ENCODE data around the gene LAX1.

Gene LAX1

DNA sequence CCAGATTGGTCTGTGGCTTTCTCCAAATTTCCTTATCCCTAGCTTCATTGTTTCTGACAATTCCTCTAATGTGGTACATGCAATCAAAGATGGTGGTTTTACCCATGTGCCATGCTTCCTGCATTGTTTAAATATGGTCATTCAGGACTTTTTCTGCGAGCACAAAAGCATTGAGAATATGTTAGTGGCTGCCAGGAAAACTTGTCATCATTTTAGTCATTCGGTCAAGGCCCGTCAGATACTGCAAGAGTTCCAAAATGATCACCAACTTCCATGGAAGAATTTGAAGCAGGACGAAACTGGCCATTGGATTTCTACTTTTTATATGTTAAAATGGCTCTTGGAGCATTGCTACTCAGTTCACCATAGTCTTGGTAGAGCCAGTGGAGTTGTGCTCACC is 34.2 kb downstream of the LAX1 start:
- in situ Hi-C loops (cut with HindIII; ENCODE audit: low pct_unique_long_range_greater_than_20kb, low sequenced_read_pairs) = no loop called here
- no peak for DNase-seq (ENCODE audit: low read depth in 1 of 2, low spot score in 1 of 2)

DNA sequence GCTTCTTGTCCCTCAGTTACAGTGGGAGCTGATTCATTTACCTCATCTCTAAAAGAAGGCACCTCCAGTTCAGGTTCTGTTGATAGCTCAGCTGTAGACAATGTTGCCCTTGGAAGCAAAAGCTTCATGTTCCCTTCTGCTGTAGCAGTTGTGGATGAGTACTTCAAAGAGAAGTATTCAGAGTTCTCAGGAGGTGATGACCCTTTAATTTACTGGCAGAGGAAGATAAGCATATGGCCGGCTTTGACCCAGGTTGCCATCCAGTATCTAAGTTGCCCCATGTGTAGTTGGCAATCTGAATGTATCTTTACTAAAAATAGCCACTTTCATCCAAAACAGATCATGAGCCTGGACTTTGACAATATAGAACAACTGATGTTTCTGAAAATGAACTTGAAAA is 35.0 kb downstream of the LAX1 start:
- in situ Hi-C loops (cut with HindIII; ENCODE audit: low pct_unique_long_range_greater_than_20kb, low sequenced_read_pairs) = no loop called here
- TF ChIP-seq JUND (IDR thresholded peaks at IDR 0.05; ENCODE audit: low read depth) = no peak
- DNase-seq (ENCODE audit: low read depth in 1 of 2, low spot score in 1 of 2) = no peak

More for the DNA sequence above, 34.2 kb downstream of the LAX1 start:
- no peak for TF ChIP-seq JUND (IDR thresholded peaks at IDR 0.05; ENCODE audit: low read depth)

- TF ChIP-seq JUND (IDR thresholded peaks at IDR 0.05; ENCODE audit: low read depth) = no peak
- in situ Hi-C loops (cut with HindIII; ENCODE audit: low pct_unique_long_range_greater_than_20kb, low sequenced_read_pairs) = no loop called here
- DNase-seq (ENCODE audit: low read depth in 1 of 2, low spot score in 1 of 2) = no peak
Observed at GRCh38 chr1:203805689-203806088, 40.7 kb downstream of the LAX1 start.

- in situ Hi-C loops (cut with HindIII; ENCODE audit: low pct_unique_long_range_greater_than_20kb, low sequenced_read_pairs) = no loop called here
- no peak for TF ChIP-seq JUND (IDR thresholded peaks at IDR 0.05; ENCODE audit: low read depth)
- no peak for DNase-seq (ENCODE audit: low read depth in 1 of 2, low spot score in 1 of 2)
Observed at GRCh38 chr1:203807196-203807595, 42.2 kb downstream of the LAX1 start.

DNA sequence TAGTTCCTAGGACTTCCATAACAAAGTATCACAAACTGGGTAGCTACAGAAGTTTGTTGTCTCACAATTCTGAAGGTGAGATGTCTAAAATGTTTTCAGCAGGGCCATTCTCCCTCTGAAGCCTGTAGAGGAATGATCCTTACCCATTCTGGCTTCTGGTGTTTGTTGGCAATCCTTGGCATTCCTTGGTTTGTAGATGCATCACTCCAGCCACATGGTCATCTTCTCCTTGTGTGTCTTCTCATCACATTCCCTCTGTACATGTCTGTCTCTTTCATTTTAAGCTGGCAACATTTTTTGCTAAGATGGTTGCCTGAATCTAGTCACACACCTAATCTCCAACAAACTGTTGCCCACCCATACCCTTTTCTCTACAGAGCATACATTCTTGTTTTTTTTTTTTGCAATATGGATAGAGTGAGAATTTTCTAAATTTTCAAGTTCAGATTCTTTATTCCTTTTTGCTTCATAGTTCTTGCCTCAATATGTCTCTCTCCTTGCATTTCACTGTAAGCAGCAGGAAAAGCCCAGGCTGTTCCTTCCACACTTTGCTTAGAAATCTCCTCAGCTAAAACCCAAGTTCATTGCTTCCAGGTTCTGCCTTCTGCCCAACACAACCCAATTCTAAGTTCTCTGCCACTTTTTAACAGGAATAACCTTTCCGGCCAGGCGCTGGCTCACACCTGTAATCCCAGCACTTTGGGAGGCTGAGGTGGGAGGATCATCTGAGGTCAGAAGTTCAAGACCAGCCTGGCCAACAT is 48.8 kb downstream of the LAX1 start:
- no peak for TF ChIP-seq JUND (IDR thresholded peaks at IDR 0.05; ENCODE audit: low read depth)
- in situ Hi-C loops (cut with HindIII; ENCODE audit: low pct_unique_long_range_greater_than_20kb, low sequenced_read_pairs) = no loop called here
- DNase-seq (ENCODE audit: low read depth in 1 of 2, low spot score in 1 of 2) = no peak

DNA sequence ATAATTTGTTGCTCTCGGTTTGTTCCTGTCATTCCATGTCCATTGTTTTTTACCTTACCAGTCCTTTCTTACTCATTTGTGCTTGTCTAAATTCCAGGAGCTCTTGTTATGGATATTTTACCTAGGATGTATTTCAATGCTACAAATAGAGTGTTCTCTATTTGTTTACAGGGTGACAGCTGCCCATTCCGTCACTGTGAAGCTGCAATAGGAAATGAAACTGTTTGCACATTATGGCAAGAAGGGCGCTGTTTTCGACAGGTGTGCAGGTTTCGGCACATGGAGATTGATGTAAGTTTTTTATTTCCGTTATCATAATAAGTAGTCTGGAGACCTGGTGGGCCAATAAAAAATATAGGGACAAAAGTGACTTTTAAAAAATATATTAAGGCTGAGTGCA is 53.4 kb downstream of the LAX1 start:
- in situ Hi-C loops (cut with HindIII; ENCODE audit: low pct_unique_long_range_greater_than_20kb, low sequenced_read_pairs) = no loop called here
- no peak for DNase-seq (ENCODE audit: low read depth in 1 of 2, low spot score in 1 of 2)
- TF ChIP-seq JUND (IDR thresholded peaks at IDR 0.05; ENCODE audit: low read depth) = no peak

DNA sequence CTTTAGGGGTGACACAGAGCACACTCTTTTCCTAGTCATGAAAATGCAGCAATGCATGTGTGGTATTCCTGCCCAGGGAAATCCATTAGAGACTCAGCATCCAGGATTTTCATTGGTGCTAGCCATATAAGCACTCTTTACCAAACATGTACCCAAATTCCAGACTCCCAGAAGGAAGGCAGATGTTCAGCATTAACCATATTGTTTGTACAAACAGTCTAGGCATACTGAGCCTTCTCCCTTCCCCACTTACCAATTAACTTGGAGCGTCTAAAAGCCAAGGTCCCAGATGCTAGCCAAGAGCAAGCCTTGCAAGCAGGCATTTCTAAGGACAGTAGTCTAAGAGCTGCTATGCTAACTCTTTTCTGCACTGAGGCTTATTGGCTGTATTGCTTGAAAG is 58.3 kb downstream of the LAX1 start:
- DNase-seq (ENCODE audit: low read depth in 1 of 2, low spot score in 1 of 2) = no peak
- in situ Hi-C loops (cut with HindIII; ENCODE audit: low pct_unique_long_range_greater_than_20kb, low sequenced_read_pairs) = no loop called here
- TF ChIP-seq JUND (IDR thresholded peaks at IDR 0.05; ENCODE audit: low read depth) = no peak

Data from T47D (cell line).